OCI-LY1 (cell line): ENCODE data around the gene N4BP2L2.

ENCODE experiments used
- H2AFZ ChIP-seq: fragments of 200-600 bp; sonication (generic), shearing (Covaris generic); 2 replicates; pipeline ENCODE4 v1.6.0; 2014; ENCODE audit warnings: antibody characterized with exemption, mild to moderate bottlenecking, low read length
- H3F3A ChIP-seq: fragments of 200-600 bp; sonication (generic), shearing (Covaris generic); 2 replicates; pipeline ENCODE4 v1.6.0; 2014; ENCODE audit warnings: mild to moderate bottlenecking, antibody characterized with exemption, low read length, moderate library complexity; ENCODE audit not compliant: insufficient read depth
- H3K27ac ChIP-seq: fragments of 200-600 bp; sonication (generic); 2 replicates; pipeline ENCODE4 v1.5.1; 2014; ENCODE audit warnings: low read length, mixed run types, mild to moderate bottlenecking, low read depth; ENCODE audit not compliant: poor library complexity, severe bottlenecking
- H3K27me3 ChIP-seq: fragments of 200-600 bp; sonication (generic); 2 replicates; pipeline ENCODE4 v1.6.0; 2014; ENCODE audit warnings: antibody characterized with exemption, mild to moderate bottlenecking, low read length, moderate library complexity; ENCODE audit not compliant: insufficient read depth
- H3K36me3 ChIP-seq: fragments of 200-600 bp; sonication (generic); 2 replicates; pipeline ENCODE4 v1.6.1; 2014; ENCODE audit warnings: mild to moderate bottlenecking, antibody characterized with exemption, low read length, moderate library complexity, mixed read lengths; ENCODE audit not compliant: insufficient read depth
- H3K4me1 ChIP-seq: fragments of 200-600 bp; sonication (generic); 2 replicates; pipeline ENCODE4 v1.5.1; 2014; ENCODE audit warnings: mild to moderate bottlenecking, low read length, moderate library complexity; ENCODE audit not compliant: insufficient read depth, severe bottlenecking
- H3K4me2 ChIP-seq: fragments of 200-600 bp; sonication (generic), shearing (Covaris generic); 2 replicates; pipeline ENCODE4 v1.6.1; 2014; ENCODE audit warnings: low read length
- H3K4me3 ChIP-seq: fragments of 200-600 bp; sonication (generic); 2 replicates; pipeline ENCODE4 v1.5.1; 2014; ENCODE audit warnings: low read length, low read depth, mild to moderate bottlenecking, mixed read lengths; ENCODE audit not compliant: poor library complexity, severe bottlenecking
- H3K79me2 ChIP-seq: fragments of 200-600 bp; shearing (Covaris generic); 2 replicates; pipeline ENCODE4 v1.6.1; 2016; ENCODE audit warnings: mixed run types, low read length, mixed read lengths; ENCODE audit not compliant: insufficient read depth
- H3K9ac ChIP-seq: fragments of 200-600 bp; sonication (generic), shearing (Covaris generic); 2 replicates; pipeline ENCODE4 v1.6.1; 2014; ENCODE audit warnings: mild to moderate bottlenecking, low read length, mixed read lengths
- H3K9me2 ChIP-seq: fragments of 200-600 bp; sonication (generic), shearing (Covaris generic); 2 replicates; pipeline ENCODE4 v1.6.1; 2014; ENCODE audit warnings: low read depth, mild to moderate bottlenecking, low read length, mixed read lengths
- H3K9me3 ChIP-seq: fragments of 200-600 bp; shearing (Covaris generic); 2 replicates; pipeline ENCODE4 v1.6.1; 2014; ENCODE audit warnings: low read length, mixed read lengths
- H4K20me1 ChIP-seq: fragments of 200-600 bp; sonication (generic), shearing (Covaris generic); 2 replicates; pipeline ENCODE4 v1.6.0; 2016; ENCODE audit warnings: mild to moderate bottlenecking, low read length; ENCODE audit not compliant: insufficient read depth
- CTCF ChIP-seq: fragments of 200-600 bp; sonication (generic), shearing (Covaris generic); IDR thresholded peaks from 2 replicates; pipeline ENCODE4 v1.5.1; 2017; ENCODE audit warnings: mild to moderate bottlenecking, antibody characterized with exemption, low read length, moderate library complexity, mixed read lengths
- EZH2 ChIP-seq: fragments of 200-600 bp; sonication (generic), shearing (Covaris generic); IDR thresholded peaks from 2 replicates; pipeline ENCODE4 v1.8.0; 2017; ENCODE audit warnings: borderline replicate concordance, mixed run types, mild to moderate bottlenecking, antibody characterized with exemption, low read length, moderate library complexity, mixed read lengths

N4BP2L2 gene

GRCh38 chr13:32497589-32497988 lies 41.0 kb downstream of the N4BP2L2 start:
- Histone ChIP-seq H3K9me2 (no peaks in the 10 kb centered on the region), H3F3A (no peaks in the 10 kb centered on the region), H3K36me3 (no peaks in the 10 kb centered on the region), H3K9me3 (no peaks in the 10 kb centered on the region), H3K4me1 (no peaks in the 10 kb centered on the region), H3K27ac (no peak overlapping the region), H3K9ac (no peak overlapping the region), H3K27me3 (no peaks in the 10 kb centered on the region), H2AFZ (no peak overlapping the region), H3K4me3 (no peak overlapping the region), H4K20me1 (no peaks in the 10 kb centered on the region), H3K4me2 (no peak overlapping the region), H3K79me2 (no peaks in the 10 kb centered on the region)
- no peak for TF ChIP-seq EZH2
- TF ChIP-seq CTCF = no peak

- no peak overlapping the region for H3K4me2 ChIP-seq
- H3K9me3 ChIP-seq = no peaks in the 10 kb centered on the region
- H2AFZ ChIP-seq = no peak overlapping the region
- no peak overlapping the region for H3K9ac ChIP-seq
- no peaks in the 10 kb centered on the region for H3K79me2 ChIP-seq
- H3K36me3 ChIP-seq = no peaks in the 10 kb centered on the region
- TF ChIP-seq EZH2 (no peak), CTCF (no peak)
- H3K9me2 ChIP-seq = no peaks in the 10 kb centered on the region
- no peaks in the 10 kb centered on the region for H3K4me1 ChIP-seq
- H3K27ac ChIP-seq = no peak overlapping the region
- no peaks in the 10 kb centered on the region for H3F3A ChIP-seq
- H4K20me1 ChIP-seq = no peaks in the 10 kb centered on the region
- no peaks in the 10 kb centered on the region for H3K27me3 ChIP-seq
- no peak overlapping the region for H3K4me3 ChIP-seq
These were observed 41.9 kb downstream of the N4BP2L2 start for GRCh38 chr13:32496599-32497160.

GRCh38 chr13:32495841-32496240 lies 42.8 kb downstream of the N4BP2L2 start:
- H3K27ac ChIP-seq = no peak overlapping the region
- no peak overlapping the region for H3K9ac ChIP-seq
- no peaks in the 10 kb centered on the region for H3K79me2 ChIP-seq
- no peaks in the 10 kb centered on the region for H3K9me2 ChIP-seq
- no peak for TF ChIP-seq EZH2
- H3K4me2 ChIP-seq = no peak overlapping the region
- no peak overlapping the region for H2AFZ ChIP-seq
- no peaks in the 10 kb centered on the region for H4K20me1 ChIP-seq
- no peaks in the 10 kb centered on the region for H3F3A ChIP-seq
- no peaks in the 10 kb centered on the region for H3K9me3 ChIP-seq
- H3K36me3 ChIP-seq = no peaks in the 10 kb centered on the region
- H3K4me1 ChIP-seq = no peaks in the 10 kb centered on the region
- no peaks in the 10 kb centered on the region for H3K27me3 ChIP-seq
- H3K4me3 ChIP-seq = no peak overlapping the region

- H3K9me2 ChIP-seq = no peaks in the 10 kb centered on the region
- H3F3A ChIP-seq = no peaks in the 10 kb centered on the region
- no peaks in the 10 kb centered on the region for H3K36me3 ChIP-seq
- no peaks in the 10 kb centered on the region for H4K20me1 ChIP-seq
- H2AFZ ChIP-seq = no peak overlapping the region
- H3K4me3 ChIP-seq = no peak overlapping the region
- no peak overlapping the region for H3K27ac ChIP-seq
- no peak for TF ChIP-seq EZH2
- no peak for TF ChIP-seq CTCF
- no peak overlapping the region for H3K9ac ChIP-seq
- no peaks in the 10 kb centered on the region for H3K27me3 ChIP-seq
- H3K79me2 ChIP-seq = no peaks in the 10 kb centered on the region
- H3K4me2 ChIP-seq = no peak overlapping the region
- H3K9me3 ChIP-seq = no peaks in the 10 kb centered on the region
- no peaks in the 10 kb centered on the region for H3K4me1 ChIP-seq
These were observed 43.2 kb downstream of the N4BP2L2 start for GRCh38 chr13:32495429-32495828.
